Bladder microvascular endothelial cell (primary cell): Measurements from ENCODE around the gene GPR151. TPM values are rescaled to one million over a fixed set of nuclear protein-coding genes. Genes with fewer than 3 reads are reported as not detected.

Experiments
- total RNA-seq: library from RNA; depleted of rRNA; stranded (reverse); fragments of >200 nt; gene quantifications from 2 replicates; pipeline ENCODE4 v1.2.3, GENCODE V29; 2014

GPR151 gene
- total RNA-seq: not detected in 2 replicates

DNA sequence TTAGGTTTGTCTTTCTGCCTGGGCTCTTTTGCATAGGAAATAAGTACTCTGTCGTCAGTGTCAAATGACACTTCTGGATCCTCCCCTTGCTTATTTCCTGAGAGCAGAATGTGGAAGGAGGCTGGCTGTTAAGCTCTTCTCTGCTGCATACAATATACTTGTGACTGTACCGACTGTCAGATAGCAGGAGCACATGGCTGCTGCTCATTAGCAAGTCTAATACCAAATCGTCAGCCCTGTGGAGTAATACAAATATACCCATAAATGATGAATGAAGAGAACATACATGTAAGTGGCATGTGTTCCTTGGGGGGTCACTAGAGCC lies at the start of gene GPR151:
GPR151 (minus strand) TSS at position 40 of the 325 bp plus-strand sequence. CDS start 77 bp downstream, outside the sequence.

Other genes with a start within 250 kb of the GPR151 start
- gene POU4F3, start 177.4 kb downstream of the GPR151 start, total RNA-seq: under 0.01 and 0.06 TPM in 2 replicates
- gene TCERG1, start 68.9 kb downstream of the GPR151 start, total RNA-seq: 22.3 and 45.3 TPM in 2 replicates